PC-9 (cell line): Measurements from ENCODE around the gene METTL27. TPM values are rescaled to one million over a fixed set of nuclear protein-coding genes. Genes with fewer than 3 reads are reported as not detected.
A peak's percentile ranks its signal among the peaks of the same experiment; 100 is the strongest.
"Not testable (repeated sequence)": the region's sequence is repeated elsewhere in the genome, so short reads cannot be mapped to it uniquely, and the experiment has no call there.

Experiments
- BruUV-seq: library from RNA; stranded (reverse); fragments of 400-500 nt; replicated peaks from 2 replicates; lab custom pipeline; 2021; lab: Mats Ljungman, UMichigan
- CTCF ChIA-PET: fragments of 300-600 bp; sonication (Branson Sonifier 250); formaldehyde crosslinking; loops from one replicate; lab custom pipeline; 2022; ENCODE audit warnings: antibody characterized with exemption; lab: Charles Lee
- POLR2A ChIA-PET: fragments of 300-600 bp; sonication (Branson Sonifier 250); formaldehyde crosslinking; loops from one replicate; lab custom pipeline; 2022; ENCODE audit warnings: antibody characterized with exemption; ENCODE audit not compliant: unreplicated experiment; lab: Charles Lee
- DNase-seq, 2 experiments: peaks; one replicate each; pipeline versions ENCODE4 v3.0.0 to v3.0.0-alpha.2; 2015 to 2022; ENCODE audit warnings: mixed read lengths in 1 of 2
- H2AFZ ChIP-seq: fragments of 200-600 bp; sonication (generic); 2 replicates; pipeline ENCODE4 v1.8.1; 2017; ENCODE audit warnings: antibody characterized with exemption
- H3F3A ChIP-seq: fragments of 200-600 bp; sonication (generic); 2 replicates; pipeline ENCODE4 v1.8.1; 2017; ENCODE audit warnings: antibody characterized with exemption, mild to moderate bottlenecking, low read depth; ENCODE audit not compliant: insufficient read depth
- H3K27ac ChIP-seq: fragments of 200-600 bp; sonication (generic); 2 replicates; pipeline ENCODE4 v1.6.1; 2016; ENCODE audit warnings: mixed run types
- H3K27me3 ChIP-seq: fragments of 200-600 bp; sonication (generic); 2 replicates; pipeline ENCODE4 v1.6.1; 2016; ENCODE audit warnings: low read depth, mixed run types; ENCODE audit not compliant: insufficient read depth
- H3K36me3 ChIP-seq: fragments of 200-600 bp; sonication (generic); 2 replicates; pipeline ENCODE4 v1.6.1; 2016; ENCODE audit warnings: low read depth, mixed run types
- H3K4me1 ChIP-seq: fragments of 200-600 bp; sonication (generic); replicated peaks from 2 replicates; pipeline ENCODE4 v1.6.1; 2016; ENCODE audit warnings: mixed run types; ENCODE audit not compliant: insufficient read depth
- H3K4me2 ChIP-seq: fragments of 200-600 bp; sonication (generic); 2 replicates; pipeline ENCODE4 v1.6.1; 2017; ENCODE audit warnings: mixed run types
- H3K4me3 ChIP-seq: fragments of 200-600 bp; sonication (generic); 2 replicates; pipeline ENCODE4 v1.6.1; 2016; ENCODE audit warnings: mixed run types
- H3K79me2 ChIP-seq: fragments of 200-600 bp; sonication (generic); 2 replicates; pipeline ENCODE4 v1.6.1; 2017; ENCODE audit warnings: low read depth, mixed run types
- H3K9me2 ChIP-seq: fragments of 200-600 bp; sonication (generic); 2 replicates; pipeline ENCODE4 v1.8.1; 2017; ENCODE audit warnings: mild to moderate bottlenecking; ENCODE audit not compliant: insufficient read depth
- H3K9me3 ChIP-seq: fragments of 200-600 bp; sonication (generic); 2 replicates; pipeline ENCODE4 v1.8.1; 2016; ENCODE audit warnings: low read depth; ENCODE audit not compliant: insufficient read depth
- H4K20me1 ChIP-seq: fragments of 200-600 bp; sonication (generic); 2 replicates; pipeline ENCODE4 v1.8.1; 2017; ENCODE audit not compliant: insufficient read depth
- CTCF ChIP-seq: fragments of 200-600 bp; sonication (generic); conservative IDR thresholded peaks from 2 replicates; pipeline ENCODE4 v1.6.1; 2017; ENCODE audit warnings: mixed run types, antibody characterized with exemption, mild to moderate bottlenecking, moderate library complexity
- EZH2 ChIP-seq: fragments of 200-600 bp; sonication (generic); IDR thresholded peaks from 2 replicates; pipeline ENCODE4 v1.8.0; 2017; ENCODE audit warnings: antibody characterized with exemption, low read depth
- intact Hi-C: fragments of 100-400 bp; cut with micrococcal nuclease; formaldehyde crosslinking; loops from one replicate; pipeline ENCODE4 v1.10.0; 2022; ENCODE audit not compliant: unreplicated experiment
- total RNA-seq: library from RNA; stranded (reverse); gene quantifications from 2 replicates; pipeline ENCODE4 v1.2.3, GENCODE V29; 2021

Gene METTL27
- total RNA-seq, 1 experiment from 2014 or later: 23.2 TPM

DNA sequence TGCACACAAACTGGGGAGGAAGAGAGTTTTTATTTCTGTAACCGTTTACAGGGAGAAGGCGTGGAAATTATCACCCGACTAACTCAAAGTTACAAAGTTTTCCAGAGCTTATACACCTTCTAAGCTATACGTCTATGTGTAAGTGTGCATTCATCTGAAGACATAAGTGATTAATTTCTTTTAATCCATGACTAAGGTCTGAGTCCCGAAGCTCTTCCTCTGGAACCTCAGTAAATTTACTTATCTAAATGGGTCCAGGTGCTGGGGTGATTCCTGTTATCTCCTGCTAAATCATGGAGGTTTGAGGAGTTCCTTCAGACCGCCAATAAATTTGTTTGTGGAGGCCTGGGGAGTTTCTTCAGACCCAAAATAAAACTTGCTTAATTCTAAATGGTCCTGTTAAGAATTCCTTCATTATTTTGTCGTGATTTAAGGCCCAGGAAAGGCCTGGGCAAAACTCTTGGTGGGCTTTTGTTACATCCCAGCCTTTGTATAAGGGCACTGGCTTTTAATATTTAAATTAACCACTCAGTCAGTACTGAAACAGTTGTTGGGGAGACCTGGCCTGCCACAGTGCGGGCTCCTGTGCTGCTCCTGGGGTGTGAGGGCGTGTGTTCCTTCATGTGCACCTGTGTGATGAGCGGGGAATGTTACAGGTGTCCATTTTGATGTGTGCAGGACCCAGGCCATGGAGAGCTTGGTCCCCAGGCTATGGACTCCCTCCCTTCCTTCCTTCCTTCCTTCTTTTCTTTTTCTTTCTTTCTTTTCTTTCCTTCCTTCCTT lies 5.8 kb upstream of the METTL27 start:
- no peak overlapping the region for H2AFZ ChIP-seq
- ChIA-PET CTCF (no interaction called here), POLR2A (interaction anchor here (1.5 kb wide), 1 partner anchor 14 kb away, joined by 18 read pairs; no protein-coding TSS in a partner anchor)
- no peak for DNase-seq
- no peak overlapping the region for H3K27ac ChIP-seq
- H3F3A ChIP-seq: peaks cover 54% of the 10 kb centered on the region
- no peaks in the 10 kb centered on the region for H4K20me1 ChIP-seq
- H3K4me1 ChIP-seq: peaks cover 66% of the 10 kb centered on the region
- no TSS peak for BruUV-seq
- no peaks in the 10 kb centered on the region for H3K9me3 ChIP-seq
- H3K9me2 ChIP-seq: no peaks in the 10 kb centered on the region
- TF ChIP-seq CTCF: no peak
- no peak for TF ChIP-seq EZH2
- H3K27me3 ChIP-seq: no peaks in the 10 kb centered on the region
- no peaks in the 10 kb centered on the region for H3K36me3 ChIP-seq
- no peaks in the 10 kb centered on the region for H3K79me2 ChIP-seq
- no peak overlapping the region for H3K4me2 ChIP-seq
- H3K4me3 ChIP-seq: no peak overlapping the region
- intact Hi-C loops: no loop called here

GRCh38 chr7:73845701-73846195 lies 3.4 kb upstream of the METTL27 start:
- BruUV-seq, H3K9me2 ChIP-seq, H3K4me2 ChIP-seq, H3K79me2 ChIP-seq, H3K36me3 ChIP-seq, DNase-seq, intact Hi-C loops, H3K9me3 ChIP-seq, H4K20me1 ChIP-seq, CTCF ChIA-PET, H2AFZ ChIP-seq, H3K4me3 ChIP-seq, POLR2A ChIA-PET, H3K27me3 ChIP-seq: not testable (repeated sequence)
- Histone ChIP-seq H3F3A (peaks cover 35% of the 10 kb centered on the region), H3K27ac (peak overlapping the region; percentile 79; the same call in 1 of the 2 replicates), H3K4me1 (peaks cover 50% of the 10 kb centered on the region)

DNA sequence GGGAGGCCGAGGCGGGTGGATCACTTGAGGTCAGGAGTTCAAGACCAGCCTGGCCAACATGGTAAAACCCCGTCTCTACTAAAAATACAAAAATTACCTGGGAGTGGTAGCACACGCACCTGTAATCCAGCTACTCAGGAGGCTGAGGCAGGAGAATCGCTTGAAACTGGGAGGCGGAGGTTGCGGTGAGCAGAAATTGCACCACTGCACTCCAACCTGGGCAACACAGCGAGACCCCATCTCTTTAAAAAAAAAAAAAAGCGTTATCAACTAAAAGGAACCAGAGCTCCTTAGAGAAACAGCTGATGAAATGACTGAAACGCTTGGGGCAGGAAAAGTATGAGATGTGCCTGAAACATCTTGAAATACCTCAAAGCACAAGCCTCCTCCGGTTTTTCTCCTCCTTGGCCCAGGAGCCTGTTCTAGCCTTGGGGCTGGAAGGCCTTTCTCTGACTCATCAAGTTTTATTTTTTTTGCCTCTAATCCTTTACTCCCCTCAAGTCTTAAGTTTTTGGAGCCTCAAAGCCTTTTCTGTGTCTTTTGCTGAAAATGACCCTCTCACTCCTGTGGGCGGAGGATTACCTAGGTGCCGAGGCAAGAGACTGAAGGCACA lies 2.6 kb upstream of the METTL27 start:
- H3K4me1 ChIP-seq: peaks cover 42% of the 10 kb centered on the region
- H3K9me3 ChIP-seq: no peaks in the 10 kb centered on the region
- intact Hi-C loops: no loop called here
- POLR2A ChIA-PET: interaction anchor here (0.6 to 0.7 kb wide), 2 partner anchors 75 to 99 kb away, joined by 7 to 18 read pairs; partner anchors contain the start of gene CLDN3
- no peaks in the 10 kb centered on the region for H3K79me2 ChIP-seq
- H2AFZ ChIP-seq: no peak overlapping the region
- no peaks in the 10 kb centered on the region for H3K36me3 ChIP-seq
- TF ChIP-seq CTCF: no peak
- no peak for TF ChIP-seq EZH2
- no peak overlapping the region for H3K4me3 ChIP-seq
- H4K20me1 ChIP-seq: no peaks in the 10 kb centered on the region
- H3K27ac ChIP-seq: peak overlapping the region; percentile 79
- CTCF ChIA-PET: interaction anchor here (0.6 kb wide), 1 partner anchor 208 kb away, joined by 4 read pairs; no protein-coding TSS in a partner anchor
- BruUV-seq: no TSS peak
- no peaks in the 10 kb centered on the region for H3K27me3 ChIP-seq
- no peaks in the 10 kb centered on the region for H3K9me2 ChIP-seq
- peaks cover 28% of the 10 kb centered on the region for H3F3A ChIP-seq
- H3K4me2 ChIP-seq: peak overlapping the region; percentile 36; the same call in 1 of the 2 replicates
- peak; percentile 37 to 77 for DNase-seq
